Kidney epithelial cell (primary cell): ENCODE measurements around the gene IL34. TPM values are rescaled to one million over a fixed set of nuclear protein-coding genes. Genes with fewer than 3 reads are reported as not detected.

Source experiments
- DNase-seq: peaks from one replicate; pipeline ENCODE4 v3.0.0-alpha.2; 2010; ENCODE audit warnings: low read depth
- H3K27me3 ChIP-seq: 2 replicates; pipeline ENCODE4 v1.6.0; 2011; ENCODE audit warnings: low read length; ENCODE audit not compliant: control insufficient read depth, insufficient read depth
- H3K36me3 ChIP-seq: 2 replicates; pipeline ENCODE4 v1.5.1; 2011; ENCODE audit warnings: low read length; ENCODE audit not compliant: control insufficient read depth, insufficient read depth
- H3K4me3 ChIP-seq: 2 replicates; pipeline ENCODE4 v1.5.1; 2011; ENCODE audit warnings: low read depth, mild to moderate bottlenecking, control low read depth, low read length
- total RNA-seq: library from RNA; depleted of rRNA; stranded (reverse); fragments of >200 nt; gene quantifications from 2 replicates; pipeline ENCODE4 v1.2.3, GENCODE V29; 2015
- TF ChIP-seq, protein P1 (sequence below): IDR thresholded peaks from 2 replicates; pipeline ENCODE4 v1.5.1; 2011; ENCODE audit warnings: mild to moderate bottlenecking, moderate library complexity, low read length, control low read depth, inconsistent platforms; ENCODE audit not compliant: insufficient read depth, poor library complexity, severe bottlenecking

Gene IL34
- total RNA-seq, 1 donor from 2014 or later: 0.25 TPM

DNA sequence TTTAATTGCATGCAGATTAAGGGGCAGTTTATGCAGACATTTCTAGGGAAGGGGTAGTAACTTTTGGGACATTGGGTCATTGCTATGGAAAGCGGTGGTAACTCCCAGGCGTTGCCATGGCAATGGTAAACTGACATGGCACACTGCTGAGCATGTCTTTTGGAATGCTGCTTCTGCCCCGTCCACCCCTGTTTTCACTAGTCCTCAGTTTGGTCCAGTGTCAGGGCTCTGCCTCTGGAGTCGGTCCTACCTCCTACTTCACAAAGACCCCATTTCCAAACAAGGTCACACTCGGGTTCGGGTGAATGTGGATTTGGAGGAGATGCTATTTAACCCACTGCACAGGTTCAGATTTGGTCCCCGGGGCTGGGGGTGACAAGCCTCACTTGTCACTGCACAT is 2.9 kb downstream of the IL34 start:
- peaks cover 6% of the 10 kb centered on the region for H3K27me3 ChIP-seq
- H3K4me3 ChIP-seq: no peak overlapping the region

DNA sequence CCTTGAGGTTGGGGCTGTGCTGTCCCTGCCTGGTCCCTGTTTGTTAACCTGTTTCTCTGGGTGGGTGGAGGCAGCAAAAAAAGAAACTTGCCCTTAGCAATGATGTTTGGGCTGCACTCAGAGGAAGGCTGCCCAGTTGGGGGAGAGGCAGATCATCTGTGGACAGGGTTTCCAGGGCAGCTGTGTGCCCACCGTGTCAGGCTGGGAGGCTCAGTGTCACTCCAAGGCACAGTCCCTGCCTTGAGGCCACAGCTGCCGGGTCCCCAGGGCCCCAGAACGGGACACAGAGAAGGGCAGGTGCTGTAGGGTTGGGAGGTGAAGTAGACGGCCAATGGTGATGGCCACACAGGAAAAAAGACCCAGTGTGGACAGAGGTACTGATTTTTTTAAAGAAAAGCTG is 3.9 kb downstream of the IL34 start:
- DNase-seq: no peak
- Histone ChIP-seq H3K27me3 (peaks cover 3% of the 10 kb centered on the region), H3K36me3 (no peaks in the 10 kb centered on the region), H3K4me3 (no peak overlapping the region)
- TF ChIP-seq, protein P1, sequence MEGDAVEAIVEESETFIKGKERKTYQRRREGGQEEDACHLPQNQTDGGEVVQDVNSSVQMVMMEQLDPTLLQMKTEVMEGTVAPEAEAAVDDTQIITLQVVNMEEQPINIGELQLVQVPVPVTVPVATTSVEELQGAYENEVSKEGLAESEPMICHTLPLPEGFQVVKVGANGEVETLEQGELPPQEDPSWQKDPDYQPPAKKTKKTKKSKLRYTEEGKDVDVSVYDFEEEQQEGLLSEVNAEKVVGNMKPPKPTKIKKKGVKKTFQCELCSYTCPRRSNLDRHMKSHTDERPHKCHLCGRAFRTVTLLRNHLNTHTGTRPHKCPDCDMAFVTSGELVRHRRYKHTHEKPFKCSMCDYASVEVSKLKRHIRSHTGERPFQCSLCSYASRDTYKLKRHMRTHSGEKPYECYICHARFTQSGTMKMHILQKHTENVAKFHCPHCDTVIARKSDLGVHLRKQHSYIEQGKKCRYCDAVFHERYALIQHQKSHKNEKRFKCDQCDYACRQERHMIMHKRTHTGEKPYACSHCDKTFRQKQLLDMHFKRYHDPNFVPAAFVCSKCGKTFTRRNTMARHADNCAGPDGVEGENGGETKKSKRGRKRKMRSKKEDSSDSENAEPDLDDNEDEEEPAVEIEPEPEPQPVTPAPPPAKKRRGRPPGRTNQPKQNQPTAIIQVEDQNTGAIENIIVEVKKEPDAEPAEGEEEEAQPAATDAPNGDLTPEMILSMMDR: no peak

More for the DNA sequence above, 2.9 kb downstream of the IL34 start:
- H3K36me3 ChIP-seq: no peaks in the 10 kb centered on the region
- TF ChIP-seq, protein P1: no peak
- no peak for DNase-seq

DNA sequence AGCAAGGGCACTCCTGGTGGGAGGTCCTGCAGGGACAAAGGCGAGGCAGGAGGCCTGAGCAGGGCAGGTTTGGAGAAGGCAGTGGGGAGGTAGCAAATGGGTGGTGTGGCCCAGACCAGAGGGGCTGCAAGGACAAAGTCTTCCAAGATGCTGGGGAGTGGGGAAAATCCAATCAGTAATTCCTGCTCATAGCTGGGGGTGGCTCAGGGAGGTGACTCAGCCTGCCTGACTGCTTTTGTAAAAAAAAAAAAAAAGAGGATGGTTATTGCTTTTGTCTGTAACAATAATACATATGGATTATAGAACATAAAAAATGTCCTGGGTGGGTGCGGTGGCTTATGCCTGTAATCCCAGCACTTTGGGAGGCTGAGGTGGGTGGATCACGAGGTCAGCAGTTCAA is 5.2 kb downstream of the IL34 start:
- TF ChIP-seq, protein P1: no peak
- no peak for DNase-seq
- Histone ChIP-seq H3K36me3 (no peaks in the 10 kb centered on the region), H3K4me3 (no peak overlapping the region), H3K27me3 (peaks cover 3% of the 10 kb centered on the region)

DNA sequence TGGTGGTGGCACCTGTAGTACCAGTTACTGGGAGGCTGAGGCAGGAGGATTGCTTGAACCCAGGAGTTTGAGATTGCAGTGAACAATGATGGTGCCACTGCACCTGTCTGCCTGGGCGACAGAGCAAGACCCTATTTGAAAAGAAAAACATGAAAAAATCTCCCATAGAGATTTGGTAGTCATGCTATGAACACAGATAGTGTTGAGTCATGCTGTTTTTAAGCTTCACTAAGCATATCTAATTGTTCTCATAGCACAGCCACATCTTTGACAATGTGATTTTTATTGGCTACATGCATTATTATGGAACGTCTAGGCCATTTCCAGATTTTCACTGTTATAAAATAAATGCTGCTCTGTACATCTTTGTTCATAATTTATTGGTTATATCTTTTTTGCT is 6.0 kb downstream of the IL34 start:
- TF ChIP-seq, protein P1: no peak
- peak; percentile 23 for DNase-seq
- H3K4me3 ChIP-seq: no peak overlapping the region
- no peaks in the 10 kb centered on the region for H3K27me3 ChIP-seq
- H3K36me3 ChIP-seq: no peaks in the 10 kb centered on the region

DNA sequence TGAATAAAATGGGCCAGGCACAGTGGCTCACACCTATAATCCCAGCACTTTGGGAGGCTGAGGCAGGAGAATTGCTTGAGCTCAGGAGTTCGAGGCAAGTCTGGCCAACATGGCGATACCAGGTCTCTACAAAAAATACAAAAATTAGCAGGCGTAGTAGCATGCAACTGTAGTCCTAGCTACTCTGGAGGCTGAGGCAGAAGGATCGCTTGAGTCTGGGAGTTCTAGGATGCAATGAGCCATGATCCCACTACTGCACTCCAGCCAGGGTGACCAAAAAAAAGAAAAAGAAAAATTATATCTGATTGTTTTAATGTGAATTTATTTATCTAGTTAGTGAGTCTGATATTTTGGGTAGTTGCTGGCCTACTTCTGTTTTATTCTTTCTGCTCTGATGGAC is 7.0 kb downstream of the IL34 start:
- H3K36me3 ChIP-seq: no peaks in the 10 kb centered on the region
- no peak for DNase-seq
- no peaks in the 10 kb centered on the region for H3K27me3 ChIP-seq
- TF ChIP-seq, protein P1: no peak
- H3K4me3 ChIP-seq: no peak overlapping the region
